GM18520 (cell line): ENCODE data around the gene SLC29A1.
A peak's percentile ranks its signal among the peaks of the same experiment; 100 is the strongest.

Source experiments
- ATAC-seq: cut with Tn5 transposase; IDR thresholded peaks from one replicate; pipeline ENCODE4 v1.9.1; 2021; ENCODE audit not compliant: unreplicated experiment

Gene SLC29A1

GRCh38 chr6:44234101-44235025, 11.0 kb downstream of the SLC29A1 start:
- ATAC-seq: no peak

- ATAC-seq: no peak
These were observed 11.9 kb downstream of the SLC29A1 start for GRCh38 chr6:44235269-44235668.

- no peak for ATAC-seq
These were observed 12.6 kb downstream of the SLC29A1 start for GRCh38 chr6:44235891-44236516.

- peak; percentile 37 for ATAC-seq
These were observed 13.8 kb downstream of the SLC29A1 start for GRCh38 chr6:44237021-44237812.

GRCh38 chr6:44237813-44238433, 14.5 kb downstream of the SLC29A1 start:
- peak; percentile 73 for ATAC-seq

GRCh38 chr6:44238687-44239350, 15.4 kb downstream of the SLC29A1 start:
- no peak for ATAC-seq

- ATAC-seq: no peak
These were observed 19.9 kb downstream of the SLC29A1 start for GRCh38 chr6:44243345-44243744.

GRCh38 chr6:44245391-44245911, 22.1 kb downstream of the SLC29A1 start:
- no peak for ATAC-seq

GRCh38 chr6:44245912-44246662, 22.7 kb downstream of the SLC29A1 start:
- ATAC-seq: peak; percentile 32

GRCh38 chr6:44246663-44247337, 23.4 kb downstream of the SLC29A1 start, which contains the start of gene HSP90AB1:
Gene HSP90AB1, plus strand, starts transcription at chr6:44247101. Its CDS starts 1,529 bp downstream, at chr6:44248630.
- peak; percentile 57 for ATAC-seq

GRCh38 chr6:44247338-44248302, 24.2 kb downstream of the SLC29A1 start:
- peak; percentile 17 for ATAC-seq

- ATAC-seq: no peak
These were observed 25.2 kb downstream of the SLC29A1 start for GRCh38 chr6:44248579-44248978.

- ATAC-seq: no peak
These were observed 25.8 kb downstream of the SLC29A1 start for GRCh38 chr6:44249082-44249748.

- no peak for ATAC-seq
These were observed 26.8 kb downstream of the SLC29A1 start for GRCh38 chr6:44250067-44250717.

- no peak for ATAC-seq
These were observed 27.3 kb downstream of the SLC29A1 start for GRCh38 chr6:44250718-44251123.
